GM12801 (cell line): ENCODE data around the gene CYSTM1.

Experiments
- TF ChIP-seq, protein P1 (sequence below): IDR thresholded peaks from one replicate; pipeline ENCODE4 v1.5.1; 2011; ENCODE audit warnings: control low read depth; ENCODE audit not compliant: insufficient read length; ENCODE audit errors: extremely low read depth

The CYSTM1 gene

DNA sequence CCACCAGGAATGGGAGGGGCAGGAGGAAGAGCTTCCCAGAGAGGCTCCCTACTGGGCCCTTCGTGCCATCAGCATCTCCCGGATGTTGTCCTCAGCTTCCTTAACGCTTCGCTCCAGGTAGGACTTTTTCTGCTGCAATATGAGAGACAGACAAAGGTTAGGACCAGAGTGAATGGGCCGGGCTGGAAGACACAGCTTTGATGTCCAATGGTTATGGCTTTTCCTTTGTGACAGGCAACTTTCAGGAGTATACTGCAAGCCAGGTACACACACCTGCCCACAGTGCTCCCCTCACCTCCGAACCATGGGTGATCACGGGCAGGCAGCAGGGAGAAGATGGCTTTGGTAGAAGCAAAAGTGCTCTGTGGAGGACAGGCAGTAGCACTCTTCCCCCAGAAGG, 70.9 kb downstream of the CYSTM1 start:
- TF ChIP-seq, protein P1, sequence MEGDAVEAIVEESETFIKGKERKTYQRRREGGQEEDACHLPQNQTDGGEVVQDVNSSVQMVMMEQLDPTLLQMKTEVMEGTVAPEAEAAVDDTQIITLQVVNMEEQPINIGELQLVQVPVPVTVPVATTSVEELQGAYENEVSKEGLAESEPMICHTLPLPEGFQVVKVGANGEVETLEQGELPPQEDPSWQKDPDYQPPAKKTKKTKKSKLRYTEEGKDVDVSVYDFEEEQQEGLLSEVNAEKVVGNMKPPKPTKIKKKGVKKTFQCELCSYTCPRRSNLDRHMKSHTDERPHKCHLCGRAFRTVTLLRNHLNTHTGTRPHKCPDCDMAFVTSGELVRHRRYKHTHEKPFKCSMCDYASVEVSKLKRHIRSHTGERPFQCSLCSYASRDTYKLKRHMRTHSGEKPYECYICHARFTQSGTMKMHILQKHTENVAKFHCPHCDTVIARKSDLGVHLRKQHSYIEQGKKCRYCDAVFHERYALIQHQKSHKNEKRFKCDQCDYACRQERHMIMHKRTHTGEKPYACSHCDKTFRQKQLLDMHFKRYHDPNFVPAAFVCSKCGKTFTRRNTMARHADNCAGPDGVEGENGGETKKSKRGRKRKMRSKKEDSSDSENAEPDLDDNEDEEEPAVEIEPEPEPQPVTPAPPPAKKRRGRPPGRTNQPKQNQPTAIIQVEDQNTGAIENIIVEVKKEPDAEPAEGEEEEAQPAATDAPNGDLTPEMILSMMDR, result no peak

DNA sequence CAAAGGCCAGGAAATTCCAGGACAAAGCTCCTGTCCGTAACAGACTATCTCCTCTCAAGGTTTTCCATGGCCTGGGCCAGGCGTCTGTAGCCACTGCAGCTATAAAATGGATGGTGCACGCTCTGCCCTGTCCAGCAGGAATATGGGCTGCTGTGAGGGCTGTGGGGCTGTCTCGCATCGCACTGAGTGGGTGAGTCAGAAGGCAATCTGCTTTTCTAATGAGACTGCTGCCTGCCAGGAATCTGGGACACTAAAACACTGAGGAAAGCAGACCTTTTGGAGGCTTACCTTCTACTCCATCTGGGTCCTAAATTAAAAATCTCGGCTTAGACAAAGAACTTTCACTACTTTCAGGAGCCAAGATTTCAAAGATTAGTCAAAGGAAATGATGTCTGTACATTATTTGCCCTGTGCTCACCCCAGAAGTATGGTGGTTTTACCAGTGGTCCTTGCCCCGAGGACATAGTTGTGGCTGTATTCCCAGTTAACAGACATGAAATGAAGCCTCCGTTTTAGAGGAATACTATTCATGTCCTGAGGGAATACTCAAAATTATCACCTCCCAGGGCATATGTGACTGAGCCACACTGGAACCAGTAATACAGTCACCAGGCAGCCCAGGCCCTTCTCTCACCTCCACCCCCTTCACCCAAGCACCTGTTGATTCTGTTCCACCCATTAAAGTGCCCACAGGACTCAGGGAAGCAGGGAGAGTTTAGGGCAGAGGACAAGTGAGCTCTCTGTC, 71.6 kb downstream of the CYSTM1 start:
- TF ChIP-seq, protein P1, result no peak

DNA sequence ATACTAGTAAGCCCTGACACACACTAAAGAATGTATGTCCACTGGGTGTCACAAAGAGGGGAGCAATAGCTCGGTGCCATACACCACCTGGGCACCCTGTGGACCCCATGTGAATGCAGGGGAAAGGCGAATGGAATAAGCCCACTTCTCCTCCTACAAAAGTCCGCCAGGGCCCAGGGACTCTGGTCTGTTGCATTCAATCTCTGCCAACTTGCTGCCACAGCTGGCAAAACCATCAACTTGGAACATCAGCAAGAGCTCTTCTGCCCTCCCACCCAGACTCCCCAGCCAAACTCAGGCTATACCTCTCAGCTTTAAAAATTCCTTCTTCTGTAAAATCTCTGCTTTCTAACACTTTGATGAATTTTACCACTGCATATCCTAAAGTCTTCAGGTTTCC, 73.4 kb downstream of the CYSTM1 start:
- TF ChIP-seq, protein P1, result no peak

DNA sequence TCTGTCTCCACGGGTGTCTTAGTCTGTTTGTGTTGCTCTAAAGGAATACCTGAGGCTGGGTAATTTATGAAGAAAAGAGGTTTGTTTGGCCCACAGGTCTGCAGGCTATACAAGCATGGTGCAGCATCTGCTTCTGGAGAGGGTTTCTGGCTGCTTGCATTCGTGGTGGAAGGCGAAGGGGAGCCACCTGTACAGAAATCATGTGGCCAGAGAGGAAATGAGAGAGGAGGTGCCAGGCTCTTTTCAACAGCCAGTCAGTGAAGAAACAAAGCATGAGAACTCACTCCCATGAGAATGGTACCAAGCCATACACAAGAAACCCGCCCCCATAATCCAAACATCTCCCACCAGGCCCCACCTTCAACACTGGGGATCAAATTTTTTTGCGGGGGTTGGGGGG, 74.5 kb downstream of the CYSTM1 start:
- TF ChIP-seq, protein P1, result no peak

DNA sequence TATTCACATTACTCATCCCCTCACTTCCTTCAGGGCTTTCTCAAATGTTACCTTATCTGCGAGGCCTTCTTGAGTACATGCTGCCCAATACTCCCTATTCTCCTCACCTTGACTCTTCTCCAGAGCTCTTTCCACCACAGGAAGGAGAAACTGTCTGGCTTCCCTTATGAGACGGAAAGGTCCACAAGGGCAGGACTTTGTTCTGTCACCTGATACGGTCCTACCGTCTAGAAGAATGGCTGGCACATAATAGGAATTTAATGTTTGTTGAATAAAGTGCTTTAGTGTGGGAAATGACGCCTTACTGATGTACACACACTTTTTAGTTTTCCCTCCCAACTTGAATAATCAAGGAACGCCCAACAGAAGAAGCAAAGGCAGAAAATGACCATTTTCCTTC, 75.4 kb downstream of the CYSTM1 start:
- TF ChIP-seq, protein P1, result no peak

DNA sequence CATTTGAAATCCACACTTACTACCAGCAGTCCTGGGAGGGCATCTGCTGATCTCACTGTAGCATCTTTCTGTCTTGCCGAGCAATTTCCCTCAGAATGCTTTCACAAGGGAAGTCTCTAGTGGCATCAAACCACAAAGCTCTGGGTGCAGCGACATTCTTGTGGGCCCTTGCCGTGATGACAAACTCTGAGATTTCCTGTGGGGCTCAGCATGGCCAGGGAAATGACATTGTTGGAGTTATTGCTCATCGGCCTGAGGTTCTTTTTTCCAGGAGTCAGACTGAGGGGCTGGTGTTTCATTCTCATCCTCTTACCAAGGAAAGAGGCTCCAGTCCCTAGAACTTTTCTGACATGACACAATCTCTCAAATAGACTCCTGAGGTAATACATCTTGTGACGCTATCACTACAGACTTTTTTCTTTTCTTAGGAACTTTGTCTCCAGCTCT, 76.6 kb downstream of the CYSTM1 start:
- TF ChIP-seq, protein P1, result no peak

DNA sequence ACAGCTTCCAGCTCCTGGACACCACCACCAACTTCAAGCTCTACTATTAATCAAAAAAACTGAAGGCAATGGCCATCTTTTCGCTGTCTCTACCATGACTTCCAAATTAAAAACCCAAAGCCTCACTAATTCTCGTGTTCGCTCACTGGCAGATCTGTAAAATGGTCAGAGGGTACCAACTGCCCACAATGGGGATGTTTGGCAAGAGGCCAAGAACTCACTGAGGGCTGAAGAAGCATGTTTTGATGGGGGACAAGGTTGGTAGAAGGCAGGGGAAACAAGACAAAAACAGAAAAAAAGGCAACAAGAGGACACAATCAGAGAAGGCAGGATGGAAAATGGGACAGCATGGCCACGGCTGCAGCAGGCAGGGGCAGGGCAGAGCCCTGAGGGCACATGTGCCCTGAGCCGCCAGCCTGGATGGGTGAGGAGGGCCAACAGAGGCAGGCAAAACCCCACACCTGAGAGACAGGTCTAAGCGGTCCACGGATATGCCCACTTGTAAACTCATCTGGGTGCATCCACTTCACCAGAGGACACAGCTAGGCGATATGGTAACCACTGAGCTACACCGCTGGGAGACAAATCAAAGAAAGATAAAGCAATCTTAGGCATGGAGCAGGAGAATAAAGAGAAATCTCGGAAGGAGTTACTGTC, 77.6 kb downstream of the CYSTM1 start:
- TF ChIP-seq, protein P1, result no peak
